KMS-11 (cell line): Measurements from ENCODE around the gene PRDM13.

ENCODE experiments used
- H2AFZ ChIP-seq: fragments of 200-600 bp; sonication (generic); 2 replicates; pipeline ENCODE4 v1.6.1; 2016; ENCODE audit warnings: antibody characterized with exemption, mixed run types, low read depth
- H3K27ac ChIP-seq: fragments of 200-600 bp; sonication (generic); 2 replicates; pipeline ENCODE4 v1.6.1; 2016; ENCODE audit warnings: mild to moderate bottlenecking, mixed run types
- H3K27me3 ChIP-seq: fragments of 200-600 bp; sonication (generic); 2 replicates; pipeline ENCODE4 v1.6.1; 2017; ENCODE audit warnings: mild to moderate bottlenecking, low read depth, mixed run types, moderate library complexity; ENCODE audit not compliant: insufficient read depth
- H3K36me3 ChIP-seq: fragments of 200-600 bp; sonication (generic); 2 replicates; pipeline ENCODE4 v1.6.1; 2017; ENCODE audit warnings: mild to moderate bottlenecking, mixed run types; ENCODE audit not compliant: insufficient read depth
- H3K4me1 ChIP-seq: fragments of 200-600 bp; sonication (generic); 2 replicates; pipeline ENCODE4 v1.6.1; 2016; ENCODE audit warnings: mild to moderate bottlenecking, low read depth, mixed run types; ENCODE audit not compliant: poor library complexity, severe bottlenecking
- H3K4me2 ChIP-seq: fragments of 200-600 bp; sonication (generic); 2 replicates; pipeline ENCODE4 v1.7.0; 2016; ENCODE audit warnings: mild to moderate bottlenecking, mixed run types
- H3K4me3 ChIP-seq: fragments of 200-600 bp; sonication (generic); IDR thresholded peaks from 2 replicates; pipeline ENCODE4 v1.6.1; 2017; ENCODE audit warnings: low read depth, low read length, mixed read lengths; ENCODE audit not compliant: insufficient read depth
- H3K79me2 ChIP-seq: fragments of 200-600 bp; sonication (generic); 2 replicates; pipeline ENCODE4 v1.6.1; 2016; ENCODE audit warnings: low read depth, mixed run types; ENCODE audit not compliant: insufficient read depth
- H3K9ac ChIP-seq: fragments of 200-600 bp; sonication (generic); 2 replicates; pipeline ENCODE4 v1.6.1; 2016; ENCODE audit warnings: mild to moderate bottlenecking, mixed run types
- H4K20me1 ChIP-seq: fragments of 200-600 bp; sonication (generic); 2 replicates; pipeline ENCODE4 v1.6.1; 2016; ENCODE audit warnings: mild to moderate bottlenecking, mixed run types; ENCODE audit not compliant: insufficient read depth
- TF ChIP-seq, protein P1 (sequence below): fragments of 200-600 bp; sonication (generic); conservative IDR thresholded peaks from 2 replicates; pipeline ENCODE4 v1.6.1; 2017; ENCODE audit warnings: low read depth, mild to moderate bottlenecking, antibody characterized with exemption, low read length, moderate library complexity, mixed read lengths

The PRDM13 gene

DNA sequence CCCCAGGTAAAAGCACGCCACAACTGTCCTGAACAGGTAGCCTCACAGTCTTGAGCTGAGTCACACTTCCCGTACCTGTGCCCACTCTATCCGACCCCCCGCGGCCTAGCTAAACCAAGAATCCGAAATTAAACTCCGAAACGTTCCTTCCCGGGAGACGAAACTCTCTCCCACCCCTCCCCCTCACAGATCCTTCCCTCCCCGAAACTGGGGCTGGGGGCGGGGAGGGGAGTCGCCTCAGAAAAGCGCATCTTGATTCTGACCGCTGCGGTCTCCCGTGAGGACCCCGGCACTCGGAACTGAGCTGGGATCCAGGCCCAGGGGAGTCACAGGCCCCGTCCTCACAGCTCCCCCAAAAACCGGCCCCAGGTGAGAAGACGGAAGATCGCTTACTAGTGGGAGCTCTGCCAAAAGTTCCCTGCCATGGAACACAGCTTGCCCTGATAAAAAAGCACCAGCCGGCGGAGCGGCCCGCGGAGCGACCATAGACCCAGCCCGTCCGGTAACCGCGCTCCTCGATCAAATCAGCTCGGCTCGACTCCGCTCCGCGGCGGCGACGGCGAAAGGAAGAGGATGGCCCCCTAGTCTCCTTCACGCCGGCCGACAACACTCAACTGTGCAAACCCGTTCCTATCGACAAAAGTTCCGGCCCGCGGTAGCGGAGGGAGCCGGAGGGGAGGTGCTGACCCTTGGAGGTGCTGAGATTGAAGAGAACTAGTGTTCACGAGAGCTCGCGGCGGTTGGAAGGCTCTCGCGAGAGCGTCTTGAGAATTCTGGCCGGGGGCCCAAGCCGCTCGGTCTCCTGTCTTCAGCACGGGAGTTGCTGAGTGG, 38.3 kb upstream of the PRDM13 start, which contains the start of gene CCNC:
CCNC (minus strand) TSS at position 558 of the 831 bp plus-strand sequence; CDS start at position 425, 133 bp downstream.
- peaks cover 16% of the 10 kb centered on the region for H3K4me1 ChIP-seq
- peak within 1 kb of the TSS; percentile 64 for H3K4me2 ChIP-seq
- H4K20me1 ChIP-seq = no peaks in the 10 kb centered on the region
- peak within 1 kb of the TSS; percentile 88 for H3K9ac ChIP-seq
- peaks cover 48% of the 10 kb centered on the region for H3K79me2 ChIP-seq
- peak within 1 kb of the TSS; percentile 70 for H3K27ac ChIP-seq
- H3K4me3 ChIP-seq = no peak within 1 kb of the TSS
- H3K27me3 ChIP-seq = no peaks in the 10 kb centered on the region
- peak within 1 kb of the TSS; percentile 69 for H2AFZ ChIP-seq
- TF ChIP-seq, protein P1, sequence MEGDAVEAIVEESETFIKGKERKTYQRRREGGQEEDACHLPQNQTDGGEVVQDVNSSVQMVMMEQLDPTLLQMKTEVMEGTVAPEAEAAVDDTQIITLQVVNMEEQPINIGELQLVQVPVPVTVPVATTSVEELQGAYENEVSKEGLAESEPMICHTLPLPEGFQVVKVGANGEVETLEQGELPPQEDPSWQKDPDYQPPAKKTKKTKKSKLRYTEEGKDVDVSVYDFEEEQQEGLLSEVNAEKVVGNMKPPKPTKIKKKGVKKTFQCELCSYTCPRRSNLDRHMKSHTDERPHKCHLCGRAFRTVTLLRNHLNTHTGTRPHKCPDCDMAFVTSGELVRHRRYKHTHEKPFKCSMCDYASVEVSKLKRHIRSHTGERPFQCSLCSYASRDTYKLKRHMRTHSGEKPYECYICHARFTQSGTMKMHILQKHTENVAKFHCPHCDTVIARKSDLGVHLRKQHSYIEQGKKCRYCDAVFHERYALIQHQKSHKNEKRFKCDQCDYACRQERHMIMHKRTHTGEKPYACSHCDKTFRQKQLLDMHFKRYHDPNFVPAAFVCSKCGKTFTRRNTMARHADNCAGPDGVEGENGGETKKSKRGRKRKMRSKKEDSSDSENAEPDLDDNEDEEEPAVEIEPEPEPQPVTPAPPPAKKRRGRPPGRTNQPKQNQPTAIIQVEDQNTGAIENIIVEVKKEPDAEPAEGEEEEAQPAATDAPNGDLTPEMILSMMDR = no peak
- H3K36me3 ChIP-seq = no peaks in the 10 kb centered on the region

DNA sequence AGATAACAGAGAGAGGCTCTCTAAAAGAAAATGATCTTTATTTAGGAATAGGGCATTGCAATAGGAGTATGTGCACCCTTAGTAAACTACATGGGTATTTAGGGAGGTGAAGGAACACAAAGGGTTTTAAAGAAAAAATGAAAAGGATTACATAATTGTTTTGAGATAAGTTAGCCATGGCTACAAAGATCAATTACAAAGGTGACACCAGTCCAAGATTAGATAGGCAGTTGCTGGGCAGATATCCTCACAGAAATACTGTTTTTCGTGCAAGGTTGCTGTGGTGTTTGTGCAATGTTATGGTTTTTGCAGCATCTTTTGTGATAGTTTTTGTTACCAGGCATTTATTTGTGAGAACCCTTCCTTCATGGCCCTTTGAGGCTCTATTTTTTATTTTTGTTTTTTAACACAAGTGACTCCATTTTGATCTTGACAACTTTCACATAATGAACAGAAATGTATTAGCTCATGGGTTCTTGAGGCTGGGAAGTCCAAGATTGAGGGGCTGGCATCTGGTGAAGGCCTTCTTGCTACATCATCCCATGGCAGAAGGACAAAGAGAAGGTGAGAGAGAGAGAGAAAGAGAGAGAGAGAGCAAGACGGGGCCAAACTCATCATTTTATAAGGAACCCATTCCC, 32.5 kb upstream of the PRDM13 start:
- Histone ChIP-seq H3K9ac (no peak overlapping the region), H3K27ac (no peak overlapping the region), H3K79me2 (no peaks in the 10 kb centered on the region), H3K4me1 (peaks cover 6% of the 10 kb centered on the region), H3K27me3 (no peaks in the 10 kb centered on the region), H2AFZ (no peak overlapping the region), H3K4me2 (no peak overlapping the region), H3K36me3 (no peaks in the 10 kb centered on the region), H3K4me3 (no peak overlapping the region), H4K20me1 (no peaks in the 10 kb centered on the region)
- TF ChIP-seq, protein P1 = no peak

GRCh38 chr6:99575544-99576227, 30.9 kb upstream of the PRDM13 start:
- H3K4me1 ChIP-seq = peaks cover 6% of the 10 kb centered on the region
- TF ChIP-seq, protein P1 = no peak
- H3K36me3 ChIP-seq = no peaks in the 10 kb centered on the region
- H3K9ac ChIP-seq = no peak overlapping the region
- H3K4me3 ChIP-seq = no peak overlapping the region
- no peak overlapping the region for H3K4me2 ChIP-seq
- no peaks in the 10 kb centered on the region for H3K79me2 ChIP-seq
- H3K27ac ChIP-seq = no peak overlapping the region
- no peaks in the 10 kb centered on the region for H4K20me1 ChIP-seq
- no peak overlapping the region for H2AFZ ChIP-seq
- H3K27me3 ChIP-seq = no peaks in the 10 kb centered on the region

- Histone ChIP-seq H2AFZ (no peak overlapping the region), H3K4me3 (no peak overlapping the region), H3K4me2 (no peak overlapping the region), H3K36me3 (no peaks in the 10 kb centered on the region), H3K4me1 (no peaks in the 10 kb centered on the region), H3K9ac (no peak overlapping the region), H4K20me1 (no peaks in the 10 kb centered on the region), H3K27me3 (no peaks in the 10 kb centered on the region), H3K79me2 (no peaks in the 10 kb centered on the region), H3K27ac (no peak overlapping the region)
- TF ChIP-seq, protein P1 = no peak
Measured at GRCh38 chr6:99579781-99580180, 26.9 kb upstream of the PRDM13 start.
